H1 (cell line): Measurements from ENCODE around the gene NOG. TPM values are rescaled to one million over a fixed set of nuclear protein-coding genes. Genes with fewer than 3 reads are reported as not detected.

ENCODE experiments used
- CTCF ChIA-PET: fragments of 300-600 bp; sonication (Branson Sonifier 250); formaldehyde crosslinking; loops from one replicate; lab custom pipeline; 2021; ENCODE audit not compliant: partially characterized antibody; lab: Charles Lee
- POLR2A ChIA-PET: fragments of 300-600 bp; sonication (Branson Sonifier 250); formaldehyde crosslinking; loops from one replicate; lab custom pipeline; 2021; ENCODE audit warnings: inconsistent platforms; ENCODE audit not compliant: partially characterized antibody; lab: Charles Lee
- DNase-seq, 2 experiments: peaks; one replicate each; pipeline versions ENCODE4 v3.0.0 to v3.0.0-alpha.2; 2010 to 2022; ENCODE audit warnings: low spot score in 2 of 2, low read depth in 1 of 2, mixed read lengths in 1 of 2
- FAIRE-seq: peaks from 2 replicates; lab custom pipeline; 2011; peaks lifted over from hg19 to GRCh38; lab: Jason Lieb, UNC
- H2AFZ ChIP-seq: 2 replicates; pipeline ENCODE4 v1.8.1; 2012; ENCODE audit warnings: low read length, inconsistent platforms
- H2AK5ac ChIP-seq: 2 replicates; pipeline ENCODE4 v1.6.1; 2013; ENCODE audit warnings: low read depth, low read length
- H2BK120ac ChIP-seq: replicated peaks from 2 replicates; pipeline ENCODE3; 2013; ENCODE audit warnings: low read depth, low read length, inconsistent platforms
- H2BK12ac ChIP-seq: 2 replicates; pipeline ENCODE4 v1.6.1; 2013; ENCODE audit warnings: low read depth, low read length
- H2BK15ac ChIP-seq: 2 replicates; pipeline ENCODE4 v1.6.1; 2013; ENCODE audit warnings: low read length
- H2BK20ac ChIP-seq: 2 replicates; pipeline ENCODE4 v1.6.1; 2013; ENCODE audit warnings: low read length
- H2BK5ac ChIP-seq: 2 replicates; pipeline ENCODE4 v1.6.1; 2013; ENCODE audit warnings: low read depth, low read length
- H3K14ac ChIP-seq: 2 replicates; pipeline ENCODE4 v1.6.1; 2013; ENCODE audit warnings: inconsistent platforms; ENCODE audit not compliant: insufficient read length
- H3K18ac ChIP-seq: 2 replicates; pipeline ENCODE4 v1.6.1; 2013; ENCODE audit warnings: low read length; ENCODE audit errors: extremely low read depth
- H3K23ac ChIP-seq: 2 replicates; pipeline ENCODE4 v1.6.1; 2013; ENCODE audit warnings: inconsistent platforms; ENCODE audit not compliant: insufficient read length
- H3K23me2 ChIP-seq: 2 replicates; pipeline ENCODE4 v1.6.1; 2013; ENCODE audit warnings: low read depth, low read length
- H3K27ac ChIP-seq: 2 replicates; pipeline ENCODE4 v1.6.1; 2011; ENCODE audit warnings: low read depth, low read length, inconsistent platforms
- H3K27me3 ChIP-seq, 4 experiments: replicated peaks in 1 of 4; 1 replicate in 1 of 4; 2 replicates in 3 of 4; pipeline versions ENCODE4 v1.6.1 to v1.8.1; 2011 to 2013; ENCODE audit warnings: low read length in 3 of 4, mild to moderate bottlenecking in 3 of 4, inconsistent platforms in 2 of 4, mixed read lengths in 2 of 4, moderate library complexity in 1 of 4; ENCODE audit not compliant: control insufficient read depth in 3 of 4, insufficient read depth in 3 of 4; ENCODE audit errors: extremely low read depth in 1 of 4
- H3K36me3 ChIP-seq, 4 experiments: 2 replicates each; pipeline versions ENCODE4 v1.6.1 to v1.8.1; 2011 to 2013; ENCODE audit warnings: mild to moderate bottlenecking in 4 of 4, low read length in 3 of 4, moderate library complexity in 2 of 4, control low read depth in 1 of 4, inconsistent platforms in 1 of 4; ENCODE audit not compliant: insufficient read depth in 4 of 4, control insufficient read depth in 2 of 4
- H3K4ac ChIP-seq: replicated peaks from 2 replicates; pipeline ENCODE3; 2013; ENCODE audit warnings: low read length, low read depth, mixed read lengths, inconsistent platforms; ENCODE audit not compliant: insufficient read length
- H3K4me1 ChIP-seq, 4 experiments: replicated peaks in 1 of 4; 1 replicate in 1 of 4; 2 replicates in 3 of 4; pipeline versions ENCODE4 v1.6.1 to v1.8.1; 2011 to 2013; ENCODE audit warnings: low read length in 3 of 4, inconsistent platforms in 2 of 4, mixed read lengths in 1 of 4; ENCODE audit not compliant: insufficient read depth in 4 of 4, control insufficient read depth in 3 of 4
- H3K4me2 ChIP-seq, 2 experiments: 2 replicates each; pipeline versions ENCODE4 v1.6.1 to v1.8.1; 2011 to 2013; ENCODE audit warnings: low read depth in 2 of 2, low read length in 2 of 2, control low read depth in 1 of 2, inconsistent platforms in 1 of 2, mild to moderate bottlenecking in 1 of 2; ENCODE audit not compliant: insufficient read depth in 1 of 2
- H3K4me3 ChIP-seq, 4 experiments: fragments of 200-600, 300-600 bp in 1 of 4; sonication (generic), shearing (Covaris generic), sonication (Bioruptor Twin) in 1 of 4; 2 replicates each; pipeline versions ENCODE4 v1.5.1 to v1.8.1; 2011 to 2016; ENCODE audit warnings: low read length in 4 of 4, low read depth in 3 of 4, control low read depth in 2 of 4, inconsistent platforms in 2 of 4, mild to moderate bottlenecking in 2 of 4, mixed read lengths in 1 of 4, moderate library complexity in 1 of 4; ENCODE audit not compliant: insufficient read depth in 2 of 4; ENCODE audit errors: extremely low read depth in 1 of 4
- H3K56ac ChIP-seq: replicated peaks from 2 replicates; pipeline ENCODE3; 2013; ENCODE audit warnings: low read depth, mild to moderate bottlenecking, mixed read lengths, low read length, inconsistent platforms; ENCODE audit not compliant: insufficient read length
- H3K79me1 ChIP-seq: 2 replicates; pipeline ENCODE4 v1.6.1; 2013; ENCODE audit warnings: low read depth, low read length, control low read depth
- H3K79me2 ChIP-seq, 2 experiments: 2 replicates each; pipeline versions ENCODE4 v1.6.1 to v1.8.1; 2012 to 2013; ENCODE audit warnings: low read length in 2 of 2, mild to moderate bottlenecking in 2 of 2, inconsistent platforms in 1 of 2; ENCODE audit not compliant: insufficient read depth in 2 of 2, control insufficient read depth in 1 of 2
- H3K9ac ChIP-seq, 4 experiments: replicated peaks in 1 of 4; 1 replicate in 1 of 4; 2 replicates in 3 of 4; pipeline versions ENCODE4 v1.6.1 to v1.8.1; 2011 to 2013; ENCODE audit warnings: low read depth in 3 of 4, low read length in 3 of 4, control low read depth in 2 of 4, mild to moderate bottlenecking in 2 of 4, moderate library complexity in 2 of 4, inconsistent platforms in 1 of 4; ENCODE audit errors: extremely low read depth in 1 of 4
- H3K9me3 ChIP-seq, 2 experiments: 2 replicates each; pipeline versions ENCODE4 v1.6.1 to v1.8.1; 2012 to 2013; ENCODE audit warnings: mild to moderate bottlenecking in 2 of 2, moderate library complexity in 2 of 2, control low read depth in 1 of 2, inconsistent platforms in 1 of 2, low read depth in 1 of 2, low read length in 1 of 2, mixed read lengths in 1 of 2; ENCODE audit not compliant: insufficient read depth in 2 of 2
- H4K20me1 ChIP-seq, 2 experiments: replicated peaks in 1 of 2; 2 replicates each; pipeline versions ENCODE3 to v1.8.1; 2011 to 2013; ENCODE audit warnings: inconsistent platforms in 2 of 2, low read length in 2 of 2, mild to moderate bottlenecking in 1 of 2; ENCODE audit not compliant: insufficient read depth in 2 of 2, control insufficient read depth in 1 of 2
- H4K5ac ChIP-seq: 2 replicates; pipeline ENCODE4 v1.6.1; 2013; ENCODE audit warnings: low read length, low read depth, mixed read lengths, inconsistent platforms; ENCODE audit not compliant: insufficient read length
- H4K8ac ChIP-seq: 2 replicates; pipeline ENCODE4 v1.8.0; 2013; ENCODE audit warnings: mild to moderate bottlenecking, moderate library complexity, low read length, inconsistent platforms; ENCODE audit not compliant: insufficient read depth; ENCODE audit errors: extremely low read depth
- H4K91ac ChIP-seq: replicated peaks from 2 replicates; pipeline ENCODE3; 2013; ENCODE audit warnings: low read length, mixed read lengths, inconsistent platforms; ENCODE audit not compliant: insufficient read length
- CBX5 ChIP-seq: fragments of 300-800, 300-1000 bp; sonication (generic); IDR thresholded peaks from 2 replicates; pipeline ENCODE4 v1.7.1; 2016; ENCODE audit warnings: antibody characterized with exemption, low read length, low read depth
- CBX8 ChIP-seq: fragments of 300-800, 300-1000 bp; sonication (generic); IDR thresholded peaks from 2 replicates; pipeline ENCODE4 v1.7.1; 2016; ENCODE audit warnings: low read depth, low read length, borderline replicate concordance
- CEBPB ChIP-seq: IDR thresholded peaks from 2 replicates; pipeline ENCODE4 v1.6.1; 2012; ENCODE audit warnings: low read depth, low read length
- CHD2 ChIP-seq: IDR thresholded peaks from 2 replicates; pipeline ENCODE4 v1.6.1; 2012; ENCODE audit warnings: low read length, improper control_type of control experiment
- EGR1 ChIP-seq: IDR thresholded peaks from 2 replicates; pipeline ENCODE4 v1.6.1; 2011; ENCODE audit warnings: low read depth, low read length, borderline replicate concordance
- EZH2 ChIP-seq: fragments of 200-600 bp; sonication (generic); IDR thresholded peaks from 2 replicates; pipeline ENCODE4 v1.7.1; 2012; ENCODE audit warnings: low read depth, mild to moderate bottlenecking, moderate library complexity, low read length, inconsistent platforms; ENCODE audit not compliant: severe bottlenecking
- JUND ChIP-seq: IDR thresholded peaks from 2 replicates; pipeline ENCODE4 v1.6.1; 2011; ENCODE audit warnings: mild to moderate bottlenecking, improper control_type of control experiment, low read length
- MAFK ChIP-seq: IDR thresholded peaks from 2 replicates; pipeline ENCODE4 v1.6.1; 2012; ENCODE audit warnings: low read depth, mild to moderate bottlenecking, improper control_type of control experiment, low read length
- PHF8 ChIP-seq: fragments of 200-600 bp; sonication (generic); conservative IDR thresholded peaks from 2 replicates; pipeline ENCODE4 v1.7.1; 2012; ENCODE audit warnings: low read depth, mild to moderate bottlenecking, inconsistent platforms, low read length, moderate library complexity
- RBBP5 ChIP-seq: IDR thresholded peaks from 2 replicates; pipeline ENCODE4 v1.7.1; 2012; ENCODE audit warnings: low read depth, mild to moderate bottlenecking, inconsistent platforms, low read length, moderate library complexity, borderline replicate concordance
- RNF2 ChIP-seq: fragments of 200-900, 300-1000 bp; sonication (generic); IDR thresholded peaks from 2 replicates; pipeline ENCODE4 v1.7.1; 2016; ENCODE audit warnings: borderline replicate concordance, low read depth, mild to moderate bottlenecking, antibody characterized with exemption, low read length; ENCODE audit not compliant: poor library complexity, severe bottlenecking; ENCODE audit errors: missing control alignments
- RXRA ChIP-seq: IDR thresholded peaks from 2 replicates; pipeline ENCODE4 v1.6.1; 2011; ENCODE audit warnings: low read depth, mild to moderate bottlenecking, low read length, moderate library complexity; ENCODE audit not compliant: insufficient read depth
- SP2 ChIP-seq: IDR thresholded peaks from 2 replicates; pipeline ENCODE4 v1.6.1; 2012; ENCODE audit warnings: mild to moderate bottlenecking, low read length, inconsistent platforms
- WGBS, 2 experiments: shearing (Covaris generic) in 1 of 2; methylation state at CpG; one replicate each; pipeline versions ENCODE4 v1.1.6 to v1.1.7; 2013 to 2015; ENCODE audit warnings: low lambda C conversion rate in 2 of 2, mixed read lengths in 2 of 2, inconsistent platforms in 1 of 2, low coverage in 1 of 2, missing lambda C conversion rate in 1 of 2; ENCODE audit not compliant: insufficient replicate concordance in 2 of 2, insufficient coverage in 1 of 2, insufficient read length in 1 of 2; ENCODE audit errors: extremely low coverage in 1 of 2, missing lambda C conversion rate in 1 of 2; 5-methylcytosine and 5-hydroxymethylcytosine counted together
- polyA plus RNA-seq, 7 experiments: library from polyadenylated mRNA; depleted of rRNA in 3 of 7; stranded (reverse) in 5 of 7; unstranded in 2 of 7; fragments of >200 nt in 5 of 7; fragments of 200-250 nt in 2 of 7; gene quantifications; 1 replicate in 5 of 7; 2 replicates in 1 of 7; 4 replicates in 1 of 7; pipeline versions ENCODE4 v1.2.1 to v1.2.3, GENCODE V29; 2011 to 2013; ENCODE audit warnings: missing spikeins in 2 of 7, mixed read lengths in 2 of 7
- total RNA-seq: library from RNA; stranded (reverse); fragmentation: NEBNext Ultra II Directional; extraction: Animal tissue kit (Norgen Biotek cat#: 25700); gene quantifications from 2 replicates; pipeline ENCODE4 v1.2.1, GENCODE V29; 2021
- TF ChIP-seq, protein P1 (sequence below): IDR thresholded peaks from 2 replicates; pipeline ENCODE4 v1.6.1; 2012; ENCODE audit warnings: inconsistent platforms

NOG gene
- total and polyA plus RNA-seq, 2 of the 8 experiments (the other 6 are each of a cell fraction or from before 2014, with no cell fraction given), result 0.35 TPM

DNA sequence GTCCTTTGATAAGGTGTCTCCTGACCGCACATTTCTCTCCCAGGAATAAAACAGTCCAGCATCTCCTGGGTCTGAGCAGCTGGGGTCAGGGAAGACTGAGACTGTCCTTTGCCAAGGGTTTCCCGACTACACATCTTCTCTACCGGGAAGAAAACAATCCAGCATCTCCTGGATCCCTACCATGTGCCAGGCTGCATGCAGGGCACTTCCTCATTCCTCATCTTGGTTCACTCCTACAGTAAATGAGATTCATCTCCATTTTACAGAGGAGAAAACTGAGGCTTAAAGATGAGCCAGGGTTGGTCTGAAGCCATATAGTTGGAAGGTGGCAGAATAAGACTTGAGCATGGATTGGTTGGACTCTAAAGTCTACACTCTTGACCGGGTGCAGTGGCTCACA, 36.7 kb downstream of the NOG start:
- FAIRE-seq, result no peak
- no peak overlapping the region for H3K4me2 ChIP-seq
- CTCF ChIA-PET, result interaction anchor here (0.7 to 3.2 kb wide), 22 partner anchors 8 to 329 kb away, joined by 3 to 21 read pairs (median 6); no protein-coding TSS in a partner anchor

More for the DNA sequence above, 36.7 kb downstream of the NOG start:
- no peak overlapping the region for H3K9ac ChIP-seq
- no peak overlapping the region for H4K8ac ChIP-seq
- H3K36me3 ChIP-seq, result no peaks in the 10 kb centered on the region
- no peak overlapping the region for H2AK5ac ChIP-seq
- H3K27me3 ChIP-seq, result no peaks in the 10 kb centered on the region
- H2BK20ac ChIP-seq, result no peak overlapping the region
- H2BK120ac ChIP-seq, result no peak overlapping the region
- no peak overlapping the region for H2AFZ ChIP-seq
- no peak overlapping the region for H2BK5ac ChIP-seq
- WGBS, 2 experiments, result 90% methylated on average over 4 of the region's 4 CpGs; no CpG with 5 or more reads in 1 of the 2 experiments
- H3K4ac ChIP-seq, result no peak overlapping the region
- H2BK12ac ChIP-seq, result no peak overlapping the region
- H2BK15ac ChIP-seq, result no peak overlapping the region
- H3K79me2 ChIP-seq, result no peaks in the 10 kb centered on the region
- no peak overlapping the region for H3K23ac ChIP-seq
- no peak overlapping the region for H3K4me3 ChIP-seq
- H4K5ac ChIP-seq, result no peak overlapping the region
- POLR2A ChIA-PET, result no interaction called here
- H3K56ac ChIP-seq, result no peak overlapping the region
- H4K20me1 ChIP-seq, result no peaks in the 10 kb centered on the region
- H3K27ac ChIP-seq, result no peak overlapping the region
- no peak overlapping the region for H3K18ac ChIP-seq
- no peaks in the 10 kb centered on the region for H3K4me1 ChIP-seq
- H4K91ac ChIP-seq, result no peak overlapping the region
- no peaks in the 10 kb centered on the region for H3K23me2 ChIP-seq
- TF ChIP-seq RNF2 (no peak), RBBP5 (no peak), MAFK (no peak), SP2 (no peak), CBX5 (no peak), CHD2 (no peak), EGR1 (no peak), PHF8 (no peak), EZH2 (no peak), RXRA (no peak), CBX8 (no peak), JUND (no peak), CEBPB (no peak)
- TF ChIP-seq, protein P1, sequence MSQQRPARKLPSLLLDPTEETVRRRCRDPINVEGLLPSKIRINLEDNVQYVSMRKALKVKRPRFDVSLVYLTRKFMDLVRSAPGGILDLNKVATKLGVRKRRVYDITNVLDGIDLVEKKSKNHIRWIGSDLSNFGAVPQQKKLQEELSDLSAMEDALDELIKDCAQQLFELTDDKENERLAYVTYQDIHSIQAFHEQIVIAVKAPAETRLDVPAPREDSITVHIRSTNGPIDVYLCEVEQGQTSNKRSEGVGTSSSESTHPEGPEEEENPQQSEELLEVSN, result no peak
- no peaks in the 10 kb centered on the region for H3K79me1 ChIP-seq
- H3K9me3 ChIP-seq, result no peaks in the 10 kb centered on the region
- H3K14ac ChIP-seq, result no peak overlapping the region
- no peak for DNase-seq
